ENCODE results near the gene WDR91.

- TF ChIP-seq CTCF (IDR thresholded peaks at IDR 0.05), result peak in 5 of 7 experiments; percentile 30 to 77 (median 66)
- TF ChIP-seq POLR2A (IDR thresholded peaks at IDR 0.05), result peak in 2 of 4 donors; percentile 46 to 60
- TF ChIP-seq EP300 (IDR thresholded peaks at IDR 0.05), result no peak
Measured at GRCh38 chr7:135170274-135170997, 40.9 kb downstream of the WDR91 start, which contains the start of gene CYREN.
